GM23338 (cell line): ENCODE results near the gene MTRF1L.
"Not testable (repeated sequence)": the region's sequence is repeated elsewhere in the genome, so short reads cannot be mapped to it uniquely, and the experiment has no call there.

Experiments used
- CREB1 ChIP-seq: fragments of 250-450 bp; sonication (Bioruptor Pico); IDR thresholded peaks from 2 replicates; pipeline ENCODE4 v1.5.0; 2020; ENCODE audit warnings: low read depth, mild to moderate bottlenecking, moderate library complexity
- EZH2 ChIP-seq: fragments of 200-600 bp; sonication (generic); IDR thresholded peaks from one replicate; pipeline ENCODE4 v1.8.0; 2017; ENCODE audit warnings: antibody characterized with exemption, mild to moderate bottlenecking, low read depth; ENCODE audit not compliant: unreplicated experiment
- EZH2phosphoT487 ChIP-seq: fragments of 200-600 bp; sonication (generic); IDR thresholded peaks from one replicate; pipeline ENCODE4 v1.8.1; 2018; ENCODE audit warnings: antibody characterized with exemption; ENCODE audit not compliant: unreplicated experiment
- JUNB ChIP-seq: IDR thresholded peaks from one replicate; pipeline ENCODE4 v1.6.1; 2016; ENCODE audit warnings: antibody characterized with exemption; ENCODE audit not compliant: unreplicated experiment
- POLR2AphosphoS5 ChIP-seq: IDR thresholded peaks from 2 replicates; pipeline ENCODE4 v1.6.1; 2016; ENCODE audit warnings: antibody characterized with exemption, low read depth
- REST ChIP-seq: IDR thresholded peaks from one replicate; pipeline ENCODE4 v1.6.1; 2018; ENCODE audit warnings: antibody characterized with exemption; ENCODE audit not compliant: unreplicated experiment
- STAT1 ChIP-seq: IDR thresholded peaks from one replicate; pipeline ENCODE4 v1.6.1; 2016; ENCODE audit warnings: antibody characterized with exemption; ENCODE audit not compliant: unreplicated experiment
- ZNF114 ChIP-seq: fragments of 250-450 bp; sonication (Bioruptor Pico); IDR thresholded peaks from 2 replicates; pipeline ENCODE4 v1.5.0; 2020; ENCODE audit warnings: mild to moderate bottlenecking, moderate library complexity
- ZNF331 ChIP-seq: fragments of 250-450 bp; sonication (Bioruptor Pico); IDR thresholded peaks from 2 replicates; pipeline ENCODE4 v1.5.0; 2020; ENCODE audit warnings: low read depth, mild to moderate bottlenecking, moderate library complexity
- TF ChIP-seq, protein P1 (sequence below), 2 experiments: fragments of 200-600 bp in 1 of 2; sonication (generic) in 1 of 2; conservative IDR thresholded peaks; 2 replicates each; pipeline versions ENCODE4 v1.5.1 to v1.6.1; 2016 to 2017; ENCODE audit warnings: antibody characterized with exemption in 2 of 2, low read depth in 2 of 2, mild to moderate bottlenecking in 2 of 2, moderate library complexity in 1 of 2

- TF ChIP-seq EZH2; POLR2AphosphoS5; ZNF331 (CRISPR knock-in tag); ZNF114 (CRISPR knock-in tag); REST; CREB1; STAT1; JUNB; EZH2phosphoT487: not testable (repeated sequence)
- TF ChIP-seq, protein P1, sequence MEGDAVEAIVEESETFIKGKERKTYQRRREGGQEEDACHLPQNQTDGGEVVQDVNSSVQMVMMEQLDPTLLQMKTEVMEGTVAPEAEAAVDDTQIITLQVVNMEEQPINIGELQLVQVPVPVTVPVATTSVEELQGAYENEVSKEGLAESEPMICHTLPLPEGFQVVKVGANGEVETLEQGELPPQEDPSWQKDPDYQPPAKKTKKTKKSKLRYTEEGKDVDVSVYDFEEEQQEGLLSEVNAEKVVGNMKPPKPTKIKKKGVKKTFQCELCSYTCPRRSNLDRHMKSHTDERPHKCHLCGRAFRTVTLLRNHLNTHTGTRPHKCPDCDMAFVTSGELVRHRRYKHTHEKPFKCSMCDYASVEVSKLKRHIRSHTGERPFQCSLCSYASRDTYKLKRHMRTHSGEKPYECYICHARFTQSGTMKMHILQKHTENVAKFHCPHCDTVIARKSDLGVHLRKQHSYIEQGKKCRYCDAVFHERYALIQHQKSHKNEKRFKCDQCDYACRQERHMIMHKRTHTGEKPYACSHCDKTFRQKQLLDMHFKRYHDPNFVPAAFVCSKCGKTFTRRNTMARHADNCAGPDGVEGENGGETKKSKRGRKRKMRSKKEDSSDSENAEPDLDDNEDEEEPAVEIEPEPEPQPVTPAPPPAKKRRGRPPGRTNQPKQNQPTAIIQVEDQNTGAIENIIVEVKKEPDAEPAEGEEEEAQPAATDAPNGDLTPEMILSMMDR (conservative IDR thresholded peaks at IDR 0.05; ENCODE audit: low read depth in 2 of 2), result not testable (repeated sequence)
Observed at GRCh38 chr6:152985300-152985699, 17.2 kb downstream of the MTRF1L start.
